Mesenteric fat pad (tissue), 1 donor: Measurements from ENCODE around the gene ENTPD1. TPM values are rescaled to one million over a fixed set of nuclear protein-coding genes. Genes with fewer than 3 reads are reported as not detected.

ENCODE experiments used
- DNase-seq: peaks from one replicate; pipeline ENCODE4 v3.0.0-alpha.2; 2020; ENCODE audit warnings: low spot score
- total RNA-seq: library from RNA; stranded (reverse); fragmentation: NEBNext Ultra II Directional; extraction: Animal tissue kit (Norgen Biotek cat#: 25700); gene quantifications from one replicate; pipeline ENCODE4 v1.2.1, GENCODE V29; 2021
- donor health status: DM: yes; HTN: yes; CAD: no.

The ENTPD1 gene
- total RNA-seq, 1 donor from 2014 or later, result 25.4 TPM

- DNase-seq, result no peak
Observed at GRCh38 chr10:95821720-95822119, 65.8 kb downstream of the ENTPD1 start.

GRCh38 chr10:95830044-95830443 is 74.1 kb downstream of the ENTPD1 start:
- DNase-seq, result no peak

- no peak for DNase-seq
Observed at GRCh38 chr10:95831076-95831475, 75.1 kb downstream of the ENTPD1 start.

GRCh38 chr10:95831515-95831914 is 75.6 kb downstream of the ENTPD1 start:
- no peak for DNase-seq

DNA sequence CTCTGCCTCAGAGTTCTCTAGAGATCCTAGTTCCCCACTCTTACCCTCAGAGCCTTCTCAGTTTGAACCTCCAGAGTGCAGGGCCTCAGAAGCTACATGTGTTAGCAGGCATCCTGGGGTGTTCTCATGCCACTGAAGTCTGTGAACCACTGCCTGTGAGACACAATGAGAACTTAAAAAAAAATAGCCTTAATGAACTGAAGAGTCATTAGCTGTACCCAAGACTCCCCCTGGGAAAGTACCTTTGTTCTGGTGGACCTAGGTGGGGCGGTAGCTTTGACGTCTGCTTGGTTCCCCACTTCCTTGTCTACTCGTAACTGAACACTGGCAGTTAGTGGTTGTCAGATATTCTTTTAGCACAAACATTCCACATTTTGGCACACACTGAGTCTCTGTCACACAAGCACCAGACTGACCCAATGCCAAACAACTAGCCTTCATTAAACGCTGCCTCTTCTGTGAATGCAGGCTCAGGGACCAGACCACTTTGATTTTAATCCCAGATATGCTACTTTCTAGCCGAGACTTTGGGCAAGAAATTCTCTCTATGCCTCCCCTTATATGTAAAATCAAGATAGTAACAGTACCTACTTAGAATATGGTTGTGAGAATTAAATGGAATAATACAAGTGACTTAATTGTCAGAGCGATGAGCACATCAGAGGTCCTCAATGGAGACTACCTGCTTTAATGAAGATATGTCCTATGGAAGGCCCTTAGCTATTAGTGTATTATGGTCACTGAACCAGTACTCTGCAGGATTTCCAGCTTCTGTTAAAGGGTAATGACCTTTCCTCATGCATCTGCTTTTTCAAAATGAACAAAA is 76.5 kb downstream of the ENTPD1 start:
- DNase-seq, result no peak

- no peak for DNase-seq
Observed at GRCh38 chr10:95833042-95833610, 77.2 kb downstream of the ENTPD1 start.

DNA sequence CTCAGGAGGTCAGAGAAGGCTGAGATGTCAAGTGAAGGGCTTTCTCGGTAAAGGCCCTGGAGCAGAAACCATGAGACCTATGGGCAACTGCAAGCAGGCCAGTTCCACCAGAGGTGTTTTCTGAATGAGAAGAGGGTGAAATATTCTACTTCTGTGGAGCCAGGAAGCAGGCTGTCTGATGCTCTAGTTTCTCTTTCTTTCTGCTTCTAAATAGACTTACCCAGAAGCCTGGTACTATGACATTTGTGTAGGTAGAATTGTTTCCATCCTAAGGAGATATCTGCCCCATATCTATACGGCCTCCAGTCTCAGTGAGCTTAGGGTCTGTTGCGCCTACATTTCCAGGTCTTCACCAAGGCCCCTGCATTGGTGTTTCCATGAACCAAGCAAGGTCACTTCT is 78.4 kb downstream of the ENTPD1 start:
- no peak for DNase-seq

- no peak for DNase-seq
Observed at GRCh38 chr10:95835149-95835860, 79.3 kb downstream of the ENTPD1 start.

- no peak for DNase-seq
Observed at GRCh38 chr10:95835911-95836310, 79.9 kb downstream of the ENTPD1 start.

- no peak for DNase-seq
Observed at GRCh38 chr10:95836610-95837355, 80.8 kb downstream of the ENTPD1 start.

GRCh38 chr10:95837356-95837776 is 81.4 kb downstream of the ENTPD1 start:
- no peak for DNase-seq

DNA sequence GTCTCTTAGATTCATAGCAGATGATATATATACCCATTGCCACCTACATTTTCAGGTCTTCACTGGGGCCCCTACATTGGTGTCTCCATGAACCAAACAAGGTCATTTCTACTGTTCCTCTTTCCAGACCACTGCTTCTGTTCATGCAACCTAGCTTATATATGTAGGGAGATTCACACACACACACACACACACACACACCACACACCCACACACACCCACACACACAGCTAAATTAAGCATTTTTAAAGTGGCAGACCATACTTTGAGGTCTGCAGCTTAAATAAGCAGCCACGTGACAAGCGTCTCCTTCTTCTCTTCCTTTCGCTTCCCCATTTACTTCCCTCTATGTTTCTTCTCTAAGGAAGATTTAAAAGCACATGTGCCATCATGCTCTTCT is 81.8 kb downstream of the ENTPD1 start:
- no peak for DNase-seq

- DNase-seq, result no peak
Observed at GRCh38 chr10:95840121-95840520, 84.2 kb downstream of the ENTPD1 start.

DNA sequence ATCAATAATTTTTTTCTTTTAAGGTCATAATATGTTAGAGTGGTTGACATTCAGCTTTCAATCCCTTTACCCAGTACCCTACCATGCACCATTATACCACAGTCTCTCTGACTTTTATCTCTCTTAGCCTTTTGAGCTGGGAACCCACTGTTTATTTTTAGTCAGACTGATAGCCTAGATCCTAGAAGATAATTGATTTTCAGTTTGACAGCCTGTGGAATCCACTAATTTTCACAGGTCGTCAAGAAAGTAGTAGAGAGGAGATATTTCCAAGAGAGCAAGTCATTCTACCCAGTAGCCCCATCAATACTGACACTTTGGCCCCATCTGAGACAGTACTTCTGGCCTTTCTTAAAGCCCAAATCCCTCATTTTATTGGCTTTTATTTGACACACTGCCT is 84.7 kb downstream of the ENTPD1 start:
- DNase-seq, result no peak

- DNase-seq, result no peak
Observed at GRCh38 chr10:95841661-95842498, 85.9 kb downstream of the ENTPD1 start.

DNA sequence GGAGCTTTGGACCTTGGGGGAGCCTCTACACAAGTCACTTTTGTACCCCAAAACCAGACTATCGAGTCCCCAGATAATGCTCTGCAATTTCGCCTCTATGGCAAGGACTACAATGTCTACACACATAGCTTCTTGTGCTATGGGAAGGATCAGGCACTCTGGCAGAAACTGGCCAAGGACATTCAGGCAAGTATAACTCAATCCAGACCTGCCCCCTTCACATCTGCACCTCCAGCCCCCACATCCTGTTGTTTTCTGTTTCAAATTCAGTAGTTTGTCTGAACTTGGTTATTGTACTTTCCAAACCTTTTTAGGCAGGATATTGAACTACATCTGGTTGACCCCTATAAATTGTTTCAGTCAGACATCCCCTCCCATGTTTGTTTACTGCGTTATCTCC is 89.4 kb downstream of the ENTPD1 start:
- DNase-seq, result no peak

GRCh38 chr10:95847007-95847406 is 91.0 kb downstream of the ENTPD1 start:
- DNase-seq, result no peak

- DNase-seq, result no peak
Observed at GRCh38 chr10:95848841-95849240, 92.9 kb downstream of the ENTPD1 start.

GRCh38 chr10:95850791-95851190 is 94.8 kb downstream of the ENTPD1 start:
- no peak for DNase-seq

DNA sequence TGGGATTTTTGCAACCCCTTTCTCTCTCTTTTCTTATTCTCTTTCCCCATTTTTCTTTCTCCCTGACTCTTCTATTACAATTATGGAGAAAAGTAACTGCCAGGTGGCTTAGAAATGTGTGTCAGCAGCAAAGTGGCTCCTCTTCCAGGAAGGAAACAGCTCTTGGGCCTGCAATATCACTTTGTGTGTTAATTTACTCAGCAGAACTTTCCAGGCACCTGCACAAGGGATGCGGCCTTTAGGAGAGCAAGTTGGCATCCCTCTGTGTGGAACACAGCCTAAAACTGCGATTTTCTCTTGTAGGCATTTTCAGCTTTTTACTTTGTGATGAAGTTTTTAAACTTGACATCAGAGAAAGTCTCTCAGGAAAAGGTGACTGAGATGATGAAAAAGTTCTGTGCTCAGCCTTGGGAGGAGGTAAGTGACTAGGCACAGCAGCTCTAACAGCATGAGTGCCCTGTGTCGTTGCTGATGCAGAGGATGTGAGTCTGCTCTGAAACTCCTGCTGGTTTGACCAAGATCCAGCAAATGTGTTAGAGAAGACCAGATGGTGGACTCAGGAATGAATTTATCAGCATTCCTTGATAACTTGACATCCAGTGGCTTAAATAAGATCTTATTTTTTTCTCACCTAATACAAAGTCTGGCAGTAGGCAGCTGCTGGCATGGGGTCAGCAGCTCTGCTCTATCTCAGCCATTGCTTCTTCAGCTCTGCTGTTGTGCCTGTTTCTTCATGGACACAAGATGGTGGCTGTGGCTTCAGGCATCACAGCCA is 104.4 kb downstream of the ENTPD1 start:
- DNase-seq, result no peak
